HPDE6-E6E7 (cell line): ENCODE measurements around the gene SERPINE3.

ENCODE experiments used
- DNase-seq: peaks from one replicate; pipeline ENCODE4 v3.0.0; 2011; ENCODE audit warnings: missing footprints; ENCODE audit errors: extremely low spot score

The SERPINE3 gene

GRCh38 chr13:51328488-51328887 is 11.0 kb upstream of the SERPINE3 start:
- DNase-seq: no peak

GRCh38 chr13:51329606-51330005 is 9.9 kb upstream of the SERPINE3 start:
- no peak for DNase-seq

GRCh38 chr13:51330791-51331190 is 8.7 kb upstream of the SERPINE3 start:
- DNase-seq: no peak

- DNase-seq: no peak
Measured at GRCh38 chr13:51331354-51331861, 8.1 kb upstream of the SERPINE3 start.

- DNase-seq: no peak
Measured at GRCh38 chr13:51332566-51333361, 6.7 kb upstream of the SERPINE3 start.

- DNase-seq: no peak
Measured at GRCh38 chr13:51333421-51333820, 6.1 kb upstream of the SERPINE3 start.

GRCh38 chr13:51333826-51334225 is 5.7 kb upstream of the SERPINE3 start:
- DNase-seq: no peak

GRCh38 chr13:51336746-51337145 is 2.7 kb upstream of the SERPINE3 start:
- DNase-seq: no peak

- no peak for DNase-seq
Measured at GRCh38 chr13:51339952-51340732, 651 bp downstream of the SERPINE3 start.

- no peak for DNase-seq
Measured at GRCh38 chr13:51341232-51341631, 1.7 kb downstream of the SERPINE3 start.

- DNase-seq: no peak
Measured at GRCh38 chr13:51341791-51342190, 2.3 kb downstream of the SERPINE3 start.

- DNase-seq: no peak
Measured at GRCh38 chr13:51342706-51343105, 3.2 kb downstream of the SERPINE3 start.

- no peak for DNase-seq
Measured at GRCh38 chr13:51343475-51343874, 4.0 kb downstream of the SERPINE3 start.

- no peak for DNase-seq
Measured at GRCh38 chr13:51346397-51346796, 6.9 kb downstream of the SERPINE3 start.

GRCh38 chr13:51347099-51347498 is 7.6 kb downstream of the SERPINE3 start:
- DNase-seq: no peak

GRCh38 chr13:51348069-51348967 is 8.8 kb downstream of the SERPINE3 start:
- DNase-seq: no peak

- no peak for DNase-seq
Measured at GRCh38 chr13:51349016-51349415, 9.5 kb downstream of the SERPINE3 start.

GRCh38 chr13:51355217-51355616 is 15.7 kb downstream of the SERPINE3 start:
- DNase-seq: no peak

- no peak for DNase-seq
Measured at GRCh38 chr13:51357928-51358595, 18.6 kb downstream of the SERPINE3 start.

- DNase-seq: no peak
Measured at GRCh38 chr13:51359352-51359751, 19.9 kb downstream of the SERPINE3 start.

- no peak for DNase-seq
Measured at GRCh38 chr13:51360489-51360888, 21.0 kb downstream of the SERPINE3 start.
